AG04449 (cell line): ENCODE results near the gene EVC.

Experiments used
- CTCF ChIA-PET: fragments of 350-600 bp; formaldehyde crosslinking; extraction: SDS; loops from one replicate; lab custom pipeline; 2021; ENCODE audit warnings: antibody characterized with exemption; lab: Yijun Ruan, JAX
- POLR2A ChIA-PET: fragments of 400-600, 350-600 bp; formaldehyde crosslinking; extraction: SDS; loops from one replicate; lab custom pipeline; 2020; ENCODE audit warnings: antibody characterized with exemption, inconsistent platforms; lab: Yijun Ruan, JAX
- DNase-seq: peaks from one replicate; pipeline ENCODE4 v3.0.0-alpha.2; 2010; ENCODE audit warnings: low read depth, low spot score
- H3K4me3 ChIP-seq: 2 replicates; pipeline ENCODE4 v1.5.1; 2011; ENCODE audit warnings: low read depth, mild to moderate bottlenecking, control low read depth, low read length
- CTCF ChIP-seq: IDR thresholded peaks from one replicate; pipeline ENCODE4 v1.5.1; 2011; ENCODE audit warnings: mild to moderate bottlenecking, moderate library complexity, low read length, control low read depth, inconsistent platforms; ENCODE audit not compliant: insufficient read depth; ENCODE audit errors: missing control alignments

EVC gene

GRCh38 chr4:5753366-5753765 is 42.4 kb downstream of the EVC start:
- H3K4me3 ChIP-seq, result no peak overlapping the region
- ChIA-PET CTCF (no interaction called here), POLR2A (interaction anchor here (0.7 to 0.9 kb wide), 2 partner anchors 41 to 58 kb away, joined by 3 to 7 read pairs; no protein-coding TSS in a partner anchor)
- DNase-seq, result no peak
- TF ChIP-seq CTCF, result no peak

GRCh38 chr4:5753766-5754528 is 42.9 kb downstream of the EVC start:
- peak; percentile 55 for DNase-seq
- H3K4me3 ChIP-seq, result no peak overlapping the region
- no peak for TF ChIP-seq CTCF
- ChIA-PET POLR2A (interaction anchor here (0.9 kb wide), 1 partner anchor 41 kb away, joined by 3 read pairs; no protein-coding TSS in a partner anchor), CTCF (interaction anchor here (1.2 kb wide), 1 partner anchor 37 kb away, joined by 4 read pairs; no protein-coding TSS in a partner anchor)

GRCh38 chr4:5754529-5754881 is 43.5 kb downstream of the EVC start:
- DNase-seq, result no peak
- no peak for TF ChIP-seq CTCF
- no peak overlapping the region for H3K4me3 ChIP-seq
- ChIA-PET CTCF (interaction anchor here (1.2 kb wide), 1 partner anchor 36 kb away, joined by 4 read pairs; no protein-coding TSS in a partner anchor), POLR2A (no interaction called here)

GRCh38 chr4:5755161-5755560 is 44.2 kb downstream of the EVC start:
- no peak for DNase-seq
- no peak overlapping the region for H3K4me3 ChIP-seq
- ChIA-PET CTCF (interaction anchor here (1.2 kb wide), 1 partner anchor 35 kb away, joined by 4 read pairs; no protein-coding TSS in a partner anchor), POLR2A (no interaction called here)
- no peak for TF ChIP-seq CTCF

- TF ChIP-seq CTCF, result no peak
- CTCF ChIA-PET, result no interaction called here
These were observed 44.7 kb downstream of the EVC start for GRCh38 chr4:5755679-5756078.

GRCh38 chr4:5756271-5756670 is 45.3 kb downstream of the EVC start:
- ChIA-PET CTCF (no interaction called here), POLR2A (no interaction called here)

More at GRCh38 chr4:5755679-5756078, 44.7 kb downstream of the EVC start:
- DNase-seq, result no peak
- H3K4me3 ChIP-seq, result no peak overlapping the region
- POLR2A ChIA-PET, result no interaction called here

More at GRCh38 chr4:5756271-5756670, 45.3 kb downstream of the EVC start:
- no peak for TF ChIP-seq CTCF
- no peak for DNase-seq
- H3K4me3 ChIP-seq, result no peak overlapping the region
